Subcutaneous adipose tissue (tissue), 4 donors: Measurements from ENCODE around the gene SYCP2L. TPM values are rescaled to one million over a fixed set of nuclear protein-coding genes. Genes with fewer than 3 reads are reported as not detected.

Experiments
- total RNA-seq, 4 donors: library from RNA; depleted of rRNA; stranded (reverse); fragments of >200 nt; gene quantifications; one replicate each; pipeline ENCODE4 v1.1.0, GENCODE V29; 2016
- TF ChIP-seq, protein P1 (sequence below): fragments of 450-650 bp; IDR thresholded peaks from one replicate; pipeline ENCODE4 v1.5.1; 2016; ENCODE audit warnings: low read depth, mild to moderate bottlenecking, control low read depth, antibody characterized with exemption, moderate library complexity

Gene SYCP2L
- total RNA-seq, 4 donors from 2014 or later = 1.0 to 4.6 (median 3.3) TPM

DNA sequence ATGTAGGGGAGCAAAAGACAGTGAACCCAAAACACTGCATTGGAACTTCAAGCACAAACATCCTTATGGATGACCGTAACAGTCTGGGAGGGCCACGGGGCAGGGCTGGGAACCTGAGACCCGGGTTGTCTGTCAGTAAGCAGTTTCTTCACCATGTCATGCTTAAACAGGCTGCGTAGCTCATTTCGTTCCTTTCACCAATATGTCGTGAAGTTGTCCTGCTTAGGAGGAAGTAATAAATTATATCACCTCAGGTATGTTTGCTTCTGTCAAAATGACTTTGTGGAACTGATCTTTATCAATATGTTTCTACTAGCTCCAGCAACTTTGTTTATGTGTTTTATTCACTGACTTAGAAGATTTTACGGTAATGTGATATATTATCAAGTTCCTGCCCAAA is 36.1 kb upstream of the SYCP2L start:
- TF ChIP-seq, protein P1, sequence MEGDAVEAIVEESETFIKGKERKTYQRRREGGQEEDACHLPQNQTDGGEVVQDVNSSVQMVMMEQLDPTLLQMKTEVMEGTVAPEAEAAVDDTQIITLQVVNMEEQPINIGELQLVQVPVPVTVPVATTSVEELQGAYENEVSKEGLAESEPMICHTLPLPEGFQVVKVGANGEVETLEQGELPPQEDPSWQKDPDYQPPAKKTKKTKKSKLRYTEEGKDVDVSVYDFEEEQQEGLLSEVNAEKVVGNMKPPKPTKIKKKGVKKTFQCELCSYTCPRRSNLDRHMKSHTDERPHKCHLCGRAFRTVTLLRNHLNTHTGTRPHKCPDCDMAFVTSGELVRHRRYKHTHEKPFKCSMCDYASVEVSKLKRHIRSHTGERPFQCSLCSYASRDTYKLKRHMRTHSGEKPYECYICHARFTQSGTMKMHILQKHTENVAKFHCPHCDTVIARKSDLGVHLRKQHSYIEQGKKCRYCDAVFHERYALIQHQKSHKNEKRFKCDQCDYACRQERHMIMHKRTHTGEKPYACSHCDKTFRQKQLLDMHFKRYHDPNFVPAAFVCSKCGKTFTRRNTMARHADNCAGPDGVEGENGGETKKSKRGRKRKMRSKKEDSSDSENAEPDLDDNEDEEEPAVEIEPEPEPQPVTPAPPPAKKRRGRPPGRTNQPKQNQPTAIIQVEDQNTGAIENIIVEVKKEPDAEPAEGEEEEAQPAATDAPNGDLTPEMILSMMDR = no peak

DNA sequence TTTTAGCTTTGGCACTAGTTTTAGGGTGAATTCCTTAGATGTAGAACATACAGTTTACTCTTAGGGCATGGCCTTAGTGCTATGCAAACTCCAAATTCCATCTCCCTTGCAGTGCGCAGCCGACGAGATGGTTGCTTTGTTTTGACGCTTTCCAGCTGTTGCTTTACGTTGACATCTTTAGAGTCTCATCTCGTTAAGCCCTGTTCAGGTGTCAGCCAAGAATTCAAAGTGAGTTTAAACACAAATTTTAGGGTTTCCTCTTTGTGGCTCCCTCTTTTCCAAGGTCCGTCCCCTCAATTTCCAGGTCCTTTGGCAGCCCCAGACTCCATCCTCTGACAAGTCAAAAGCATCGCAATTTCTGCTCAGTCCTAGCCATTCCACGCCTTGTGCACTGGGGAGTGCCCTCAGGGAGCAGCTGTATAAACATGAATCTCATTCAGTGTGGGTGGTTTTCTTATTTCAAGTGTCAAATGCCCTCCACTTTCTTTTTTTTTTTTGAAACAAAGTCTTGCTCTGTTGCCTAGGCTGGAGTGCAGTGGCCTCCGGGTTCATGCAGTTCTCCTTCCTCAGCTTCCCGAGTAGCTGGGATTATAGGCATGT is 34.4 kb upstream of the SYCP2L start:
- TF ChIP-seq, protein P1 = no peak

DNA sequence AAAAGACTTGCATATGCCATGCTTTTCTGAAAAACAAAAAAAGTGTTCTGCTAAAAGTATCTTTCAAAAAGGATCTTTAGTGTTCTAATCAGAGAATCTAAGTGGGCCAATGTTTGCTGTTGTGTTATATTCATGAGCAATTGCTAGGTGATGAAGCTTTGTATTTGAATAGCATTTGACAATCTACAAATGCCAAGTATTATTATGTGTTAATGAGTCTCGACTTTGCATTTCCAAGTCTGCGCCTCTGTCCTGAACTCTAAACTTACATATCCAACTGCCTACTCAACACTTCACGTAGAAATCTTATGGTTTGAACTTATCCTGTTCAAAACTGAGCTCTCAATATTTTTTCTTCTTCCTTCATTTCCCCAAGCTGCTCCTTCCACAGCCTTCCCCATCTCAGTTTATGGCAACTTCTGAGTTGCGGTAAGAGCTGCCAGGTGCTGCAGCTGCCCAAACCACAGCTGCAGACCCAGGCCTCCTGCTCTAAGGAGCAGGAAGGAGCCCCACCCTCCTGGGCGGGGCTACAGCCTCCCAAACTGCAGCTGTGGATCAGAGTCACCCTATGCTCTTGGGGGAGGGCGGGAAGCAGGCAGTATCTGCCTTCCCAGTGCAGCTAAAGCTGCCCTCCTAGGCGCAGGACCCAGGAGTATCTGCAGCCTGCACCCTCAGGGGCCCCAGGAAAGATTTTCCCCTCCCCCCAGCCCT is 31.8 kb upstream of the SYCP2L start:
- TF ChIP-seq, protein P1 = no peak

DNA sequence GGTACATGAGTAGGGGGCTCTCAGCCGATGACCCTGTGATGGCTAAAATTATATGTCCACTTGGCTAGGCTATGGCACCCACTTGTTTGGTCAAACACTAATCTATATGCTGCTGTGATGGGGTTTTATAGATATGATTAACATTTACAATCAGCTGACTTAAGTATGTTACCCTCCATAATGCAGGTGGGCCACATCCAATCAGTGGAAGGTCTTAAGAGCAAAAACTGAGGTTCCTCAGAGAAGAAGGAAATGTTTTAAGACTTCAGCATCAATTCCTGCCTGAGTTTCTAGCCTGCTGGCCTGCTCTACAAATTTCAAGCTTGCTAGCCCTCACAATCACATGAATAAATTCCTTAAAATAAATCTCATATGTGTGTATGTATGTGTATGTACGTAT is 29.6 kb upstream of the SYCP2L start:
- TF ChIP-seq, protein P1 = no peak

DNA sequence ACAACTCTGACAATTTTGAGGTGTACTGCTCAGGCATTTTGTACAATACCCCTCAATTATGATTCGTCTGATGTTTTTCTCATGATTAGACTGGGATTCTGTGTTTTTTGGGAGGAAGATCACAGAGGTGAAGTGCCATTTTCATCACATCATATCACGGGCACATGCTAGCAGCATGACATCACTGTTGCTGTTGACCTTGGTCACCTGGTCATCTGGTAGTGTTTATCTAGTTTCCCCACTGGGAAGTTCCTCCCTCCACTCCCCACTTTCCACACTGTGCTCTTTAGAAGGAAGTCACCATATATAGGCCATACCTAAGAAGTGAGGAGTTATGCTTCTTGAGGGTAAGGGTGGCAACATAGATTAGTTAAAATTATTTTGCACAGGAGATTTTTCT is 25.8 kb upstream of the SYCP2L start:
- TF ChIP-seq, protein P1 = no peak

DNA sequence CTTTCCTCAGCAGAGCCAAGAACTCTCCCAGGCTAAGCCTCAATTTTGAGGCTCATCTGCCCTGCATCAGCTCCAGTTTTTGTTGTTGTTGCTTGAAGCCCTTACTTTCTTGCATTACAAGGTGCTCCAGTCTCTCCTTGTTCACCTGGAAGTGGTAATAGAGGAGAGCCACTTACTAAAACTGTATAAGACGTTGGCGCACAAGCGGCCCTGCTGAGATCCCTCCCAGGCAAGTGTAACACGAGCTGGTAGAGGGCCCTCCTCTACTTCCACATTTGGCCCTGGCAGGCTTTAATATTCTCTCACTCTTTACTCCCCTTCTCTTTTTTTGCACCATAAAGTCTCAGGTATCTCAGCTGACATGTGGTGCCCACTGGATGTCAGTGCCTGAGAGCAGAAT is 24.5 kb upstream of the SYCP2L start:
- TF ChIP-seq, protein P1 = no peak

DNA sequence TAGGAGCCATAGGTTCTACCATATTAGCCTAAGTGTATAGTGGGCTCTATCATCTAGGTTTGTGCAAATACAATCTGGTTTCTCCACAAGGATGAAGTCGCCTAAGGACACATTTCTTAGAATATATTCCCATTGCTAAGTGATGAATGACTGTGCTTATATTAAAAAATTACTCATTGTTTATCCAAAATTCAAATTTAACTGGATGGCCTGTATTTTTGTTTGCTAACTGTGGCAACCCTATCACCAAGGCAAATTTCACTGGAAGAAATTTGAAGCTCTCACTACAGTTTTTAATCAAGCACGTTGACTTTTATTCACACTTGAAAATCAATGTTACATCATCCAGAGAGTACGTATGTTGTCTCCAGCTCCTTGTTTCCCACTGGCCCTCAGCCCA is 18.9 kb upstream of the SYCP2L start:
- TF ChIP-seq, protein P1 = no peak
